Transverse colon (tissue), 4 donors: Measurements from ENCODE around the gene E2F2. TPM values are rescaled to one million over a fixed set of nuclear protein-coding genes. Genes with fewer than 3 reads are reported as not detected.

Experiments used
- DNase-seq: peaks from one replicate; pipeline ENCODE4 v3.0.0-alpha.2; 2019
- H3K27ac ChIP-seq, 4 donors: fragments of 200-600 bp; sonication (generic); 2 replicates each; pipeline ENCODE4 v1.5.1; 2016 to 2018; ENCODE audit warnings: inconsistent platforms in 4 of 4
- H3K27me3 ChIP-seq: fragments of 200-600 bp; sonication (generic); 2 replicates; pipeline ENCODE4 v1.5.1; 2017; ENCODE audit warnings: inconsistent platforms
- H3K36me3 ChIP-seq, 4 donors: fragments of 200-600 bp; sonication (generic); 2 replicates each; pipeline ENCODE4 v1.5.1; 2017 to 2019; ENCODE audit warnings: inconsistent platforms in 4 of 4
- H3K4me1 ChIP-seq, 4 donors: fragments of 200-600 bp; sonication (generic); 2 replicates each; pipeline ENCODE4 v1.5.1; 2017 to 2020; ENCODE audit warnings: inconsistent platforms in 4 of 4
- H3K4me3 ChIP-seq, 4 donors: fragments of 200-600 bp; sonication (generic); 1 replicate in 1 of 4; 2 replicates in 3 of 4; pipeline versions ENCODE4 v1.5.1 to v1.6.1; 2017 to 2019; ENCODE audit warnings: inconsistent platforms in 4 of 4
- H3K9me3 ChIP-seq, 2 donors: fragments of 200-600 bp; sonication (generic); 2 replicates each; pipeline ENCODE4 v1.5.1; 2017 to 2019; ENCODE audit warnings: inconsistent platforms in 2 of 2
- EP300 ChIP-seq: sonication (generic); formaldehyde crosslinking; IDR thresholded peaks from one replicate; pipeline ENCODE4 v1.6.1; 2017; ENCODE audit warnings: antibody characterized with exemption, low read depth
- POLR2A ChIP-seq: fragments of 450-650 bp; IDR thresholded peaks from one replicate; pipeline ENCODE4 v1.6.1; 2016; ENCODE audit warnings: antibody characterized with exemption, mild to moderate bottlenecking, moderate library complexity
- POLR2AphosphoS5 ChIP-seq, 3 donors: sonication (generic); formaldehyde crosslinking; IDR thresholded peaks; one replicate each; pipeline ENCODE4 v1.6.1; 2016; ENCODE audit warnings: antibody characterized with exemption in 3 of 3
- WGBS, 2 donors: methylation state at CpG; one replicate each; pipeline ENCODE4 v1.1.5; 2018; ENCODE audit warnings: low coverage in 1 of 2; 5-methylcytosine and 5-hydroxymethylcytosine counted together
- in situ Hi-C, 4 donors: fragments of 200-750 bp; cut with MboI; loops; one replicate each; pipeline versions ENCODE4 v1.15.0 to v1.15.1; 2017; ENCODE audit warnings: low sequenced_read_pairs in 3 of 4, low pct_ligation_motif_present in 1 of 4, low pct_unique_long_range_greater_than_20kb in 1 of 4
- intact Hi-C: fragments of 100-400 bp; cut with DNase I; formaldehyde crosslinking; loops from one replicate; pipeline ENCODE4 v1.15.1; 2023; ENCODE audit warnings: low total_unique reads
- total RNA-seq, 4 donors: library from RNA; depleted of rRNA; stranded (reverse); fragments of >200 nt; gene quantifications; one replicate each; pipeline ENCODE4 v1.1.0, GENCODE V29; 2016
- TF ChIP-seq, protein P1 (sequence below), 5 experiments: fragments of 200-600 bp in 3 of 5; fragments of 450-650 bp in 2 of 5; sonication (generic) in 3 of 5; IDR thresholded peaks; 1 replicate in 2 of 5; 2 replicates in 3 of 5; pipeline ENCODE4 v1.5.1; 2016 to 2017; ENCODE audit warnings: antibody characterized with exemption in 5 of 5, inconsistent platforms in 3 of 5, mild to moderate bottlenecking in 2 of 5, moderate library complexity in 1 of 5

Gene E2F2
- total RNA-seq, 4 donors from 2014 or later, result 6.7 to 11.6 (median 8.9) TPM

DNA sequence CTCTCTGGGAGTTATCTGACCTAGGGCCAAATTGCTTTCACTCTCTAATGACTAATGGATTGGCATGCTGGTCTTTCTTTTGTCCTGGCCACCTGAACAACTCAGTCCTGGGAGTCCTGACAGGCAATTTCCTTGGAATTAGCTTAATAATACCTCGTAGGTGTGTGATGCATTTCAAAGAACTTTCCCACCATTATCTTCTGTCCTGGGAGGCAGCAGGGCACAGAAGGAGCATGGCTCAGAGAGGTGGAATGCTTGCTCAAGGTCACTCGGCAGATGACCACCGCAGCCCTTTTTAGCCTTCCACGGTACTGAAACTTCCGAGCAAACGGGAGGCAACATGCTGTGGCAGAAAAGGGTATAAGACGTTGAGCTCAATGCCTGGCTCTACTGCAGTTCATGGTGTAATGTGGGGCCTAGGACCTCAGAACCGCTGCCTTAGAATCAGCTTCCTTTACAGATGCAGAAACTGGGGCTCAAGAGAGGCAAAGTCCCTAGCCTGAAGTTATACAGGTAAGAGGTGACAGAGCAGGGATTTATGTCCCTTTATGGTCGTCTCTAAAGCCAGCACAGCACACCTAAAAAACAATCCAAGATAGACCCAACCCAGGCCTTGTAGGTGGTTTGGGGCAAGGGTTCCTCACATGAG is 25.1 kb upstream of the E2F2 start:
- peak; percentile 54 for DNase-seq
- peak overlapping the region; percentile 96 to 98 (median 96) for H3K27ac ChIP-seq
- intact Hi-C loops, result no loop called here
- in situ Hi-C loops, result no loop called here
- H3K36me3 ChIP-seq, result no peaks in the 10 kb centered on the region
- TF ChIP-seq, protein P1, sequence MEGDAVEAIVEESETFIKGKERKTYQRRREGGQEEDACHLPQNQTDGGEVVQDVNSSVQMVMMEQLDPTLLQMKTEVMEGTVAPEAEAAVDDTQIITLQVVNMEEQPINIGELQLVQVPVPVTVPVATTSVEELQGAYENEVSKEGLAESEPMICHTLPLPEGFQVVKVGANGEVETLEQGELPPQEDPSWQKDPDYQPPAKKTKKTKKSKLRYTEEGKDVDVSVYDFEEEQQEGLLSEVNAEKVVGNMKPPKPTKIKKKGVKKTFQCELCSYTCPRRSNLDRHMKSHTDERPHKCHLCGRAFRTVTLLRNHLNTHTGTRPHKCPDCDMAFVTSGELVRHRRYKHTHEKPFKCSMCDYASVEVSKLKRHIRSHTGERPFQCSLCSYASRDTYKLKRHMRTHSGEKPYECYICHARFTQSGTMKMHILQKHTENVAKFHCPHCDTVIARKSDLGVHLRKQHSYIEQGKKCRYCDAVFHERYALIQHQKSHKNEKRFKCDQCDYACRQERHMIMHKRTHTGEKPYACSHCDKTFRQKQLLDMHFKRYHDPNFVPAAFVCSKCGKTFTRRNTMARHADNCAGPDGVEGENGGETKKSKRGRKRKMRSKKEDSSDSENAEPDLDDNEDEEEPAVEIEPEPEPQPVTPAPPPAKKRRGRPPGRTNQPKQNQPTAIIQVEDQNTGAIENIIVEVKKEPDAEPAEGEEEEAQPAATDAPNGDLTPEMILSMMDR (IDR thresholded peaks at IDR 0.05), result no peak
- TF ChIP-seq EP300, result no peak
- no peak for TF ChIP-seq POLR2A
- TF ChIP-seq POLR2AphosphoS5 (IDR thresholded peaks at IDR 0.05), result peak in 2 of 3 donors; percentile 12 to 85
- no peaks in the 10 kb centered on the region for H3K9me3 ChIP-seq
- WGBS, 2 donors, result 24 to 46% methylated on average over 3 to 9 of the region's 9 CpGs
- H3K27me3 ChIP-seq, result no peaks in the 10 kb centered on the region
- peaks cover 22 to 66% (median 60%) of the 10 kb centered on the region in 4 donors for H3K4me1 ChIP-seq
- peak overlapping the region in 2 of 4 donors; percentile 56 to 71 for H3K4me3 ChIP-seq

DNA sequence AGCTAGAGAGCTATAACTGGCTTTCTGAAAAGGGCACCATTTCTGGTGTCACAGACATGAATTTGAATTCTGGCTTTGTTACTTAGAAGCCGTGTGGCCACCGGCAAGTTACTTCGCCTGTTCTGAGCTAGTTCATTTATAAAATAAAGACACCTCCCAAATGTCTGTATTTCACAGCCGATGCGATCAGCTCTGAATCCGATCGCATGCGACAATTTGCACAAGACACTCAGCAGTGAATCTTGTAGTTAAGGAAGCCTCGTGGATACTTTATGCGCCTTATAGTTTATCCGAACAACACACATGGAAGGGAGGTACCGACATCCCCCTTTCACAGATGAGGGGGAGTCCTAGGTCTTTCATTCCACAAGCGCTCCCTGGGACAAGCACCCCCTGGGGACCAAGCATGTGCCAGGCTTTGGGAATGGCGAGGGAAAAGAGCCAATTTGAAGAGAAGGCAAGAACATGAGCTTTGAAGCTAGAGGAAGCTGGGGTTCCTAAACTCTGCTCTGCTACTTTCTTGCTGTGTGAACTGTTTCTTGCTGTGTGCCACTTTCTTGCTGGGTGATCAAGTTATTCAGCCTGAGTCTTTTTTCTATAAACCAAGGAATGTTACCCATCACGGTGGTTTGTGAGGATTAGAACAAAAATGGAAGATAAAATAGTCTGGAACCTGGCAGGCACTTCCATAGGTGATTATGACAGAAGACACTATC is 24.4 kb upstream of the E2F2 start:
- TF ChIP-seq EP300 (no peak), POLR2AphosphoS5 (IDR thresholded peaks at IDR 0.05) (peak in 1 of 3 donors; percentile 21)
- H3K4me1 ChIP-seq, result peaks cover 18 to 59% (median 54%) of the 10 kb centered on the region in 4 donors
- H3K27me3 ChIP-seq, result no peaks in the 10 kb centered on the region
- peak overlapping the region; percentile 96 to 98 (median 96) for H3K27ac ChIP-seq
- no peaks in the 10 kb centered on the region for H3K9me3 ChIP-seq
- 27 to 31% methylated on average over 12 to 15 of the region's 15 CpGs for WGBS, 2 donors
- H3K4me3 ChIP-seq, result peak overlapping the region; percentile 9 to 71 (median 56)
- intact Hi-C loops, result no loop called here
- no peaks in the 10 kb centered on the region for H3K36me3 ChIP-seq
- in situ Hi-C loops, result no loop called here
- peak; percentile 41 for DNase-seq

DNA sequence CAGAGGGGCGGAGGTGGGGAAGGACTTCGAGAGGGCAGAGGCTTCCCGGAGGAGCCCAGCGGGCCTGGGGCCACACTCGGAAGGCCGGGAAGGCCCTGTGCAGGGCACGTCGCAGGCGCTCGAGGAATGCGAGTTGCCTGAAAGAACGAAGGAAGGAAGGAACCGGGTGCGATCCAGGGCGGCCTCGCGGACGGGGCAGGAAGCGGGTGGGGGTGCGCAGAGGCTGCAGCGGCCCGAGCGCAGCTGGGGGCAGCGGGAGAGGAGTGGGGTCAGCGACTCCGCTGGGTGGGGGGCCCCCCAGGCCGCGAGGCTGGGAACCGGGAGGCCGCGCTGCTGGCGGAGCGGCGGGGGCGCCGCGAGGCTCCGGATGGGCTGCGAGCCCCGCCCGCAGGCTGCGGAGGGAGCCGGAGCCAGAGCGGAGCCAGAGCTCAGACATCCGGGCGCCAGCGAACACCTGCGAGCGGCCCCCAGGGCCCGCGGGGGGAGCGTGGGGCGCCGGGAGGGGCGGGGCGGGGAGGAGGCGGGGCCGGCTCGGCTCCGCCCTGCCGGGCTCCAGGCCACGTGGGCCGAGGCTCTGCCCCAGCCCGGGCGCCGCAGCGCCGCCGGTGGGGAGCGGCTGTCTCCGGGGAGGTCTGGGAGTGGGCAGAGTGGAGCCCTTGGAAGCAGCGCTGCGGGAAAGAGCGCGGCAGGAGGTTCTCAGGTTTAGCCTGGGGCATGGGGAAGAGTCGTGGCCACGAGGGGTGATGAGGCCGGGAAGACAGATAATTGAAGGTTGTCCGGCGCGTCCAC is 23.6 kb upstream of the E2F2 start:
- in situ Hi-C loops (no loop called here), intact Hi-C loops (no loop called here)
- peak; percentile 92 to 95 (median 93) for TF ChIP-seq POLR2AphosphoS5 (IDR thresholded peaks at IDR 0.05)
- TF ChIP-seq, protein P1 (IDR thresholded peaks at IDR 0.05), result peak in 1 of 5 experiments; percentile 20
- peak; percentile 23 for TF ChIP-seq EP300
- peak; percentile 93 for TF ChIP-seq POLR2A
- Histone ChIP-seq H3K36me3 (no peaks in the 10 kb centered on the region), H3K27me3 (no peaks in the 10 kb centered on the region), H3K27ac (peak overlapping the region; percentile 96 to 98 (median 96)), H3K9me3 (no peaks in the 10 kb centered on the region), H3K4me3 (peak overlapping the region; percentile 26 to 71 (median 56)), H3K4me1 (peaks cover 14 to 52% (median 47%) of the 10 kb centered on the region in 4 donors)
- DNase-seq, result peak; percentile 90
- WGBS, 2 donors, result 0 to 1% methylated on average over 1 to 74 of the region's 81 CpGs

DNA sequence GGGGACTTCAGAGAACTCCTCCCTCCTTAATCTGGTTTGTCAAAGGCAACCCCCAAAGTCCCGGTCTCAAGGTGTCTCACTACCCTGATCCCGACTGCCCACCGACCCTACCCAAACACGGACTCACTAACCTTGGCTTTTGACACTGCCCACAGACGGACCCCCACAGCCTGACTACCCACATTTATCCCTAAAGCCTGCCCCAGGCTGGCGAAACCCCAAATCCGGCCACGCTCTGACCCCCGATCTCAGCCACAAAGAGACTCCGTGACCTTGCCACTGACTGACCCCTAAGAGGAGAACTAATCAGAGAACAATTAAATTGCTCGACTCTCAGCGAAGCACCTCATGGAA is 23.1 kb upstream of the E2F2 start:
- H3K4me3 ChIP-seq, result peak overlapping the region; percentile 26 to 71 (median 56)
- intact Hi-C loops (no loop called here), in situ Hi-C loops (no loop called here)

More for the DNA sequence above, 23.1 kb upstream of the E2F2 start:
- no peak for DNase-seq
- no peaks in the 10 kb centered on the region for H3K36me3 ChIP-seq
- 6 to 22% methylated on average over 6 to 12 of the region's 12 CpGs for WGBS, 2 donors
- H3K4me1 ChIP-seq, result peaks cover 14 to 50% (median 46%) of the 10 kb centered on the region in 4 donors
- peak overlapping the region; percentile 96 to 98 (median 96) for H3K27ac ChIP-seq
- TF ChIP-seq POLR2AphosphoS5 (IDR thresholded peaks at IDR 0.05) (peak in 1 of 3 donors; percentile 2), EP300 (no peak)
- no peaks in the 10 kb centered on the region for H3K9me3 ChIP-seq
- no peaks in the 10 kb centered on the region for H3K27me3 ChIP-seq
